ENCODE results near the gene PKM.

Gene PKM

DNA sequence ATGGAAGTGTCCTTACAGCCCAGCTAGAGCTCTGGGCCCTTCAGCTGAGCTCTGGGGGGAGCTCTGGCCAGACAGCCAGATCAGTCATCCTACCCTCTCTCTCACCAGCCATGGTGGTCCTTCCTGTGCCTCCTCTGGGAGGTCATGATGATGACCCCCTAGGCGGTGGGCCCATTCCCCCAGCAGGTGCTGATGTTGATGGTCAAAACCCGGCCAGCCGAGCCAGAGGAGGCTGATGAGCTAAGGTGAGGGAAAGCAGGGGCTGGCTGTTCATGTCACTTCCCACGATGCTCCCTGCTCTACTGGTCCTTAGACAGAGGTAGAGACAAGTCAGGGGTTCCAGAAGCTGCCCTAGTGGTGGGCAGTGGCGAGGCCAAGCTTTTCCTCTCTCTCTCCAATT, 68.4 kb downstream of the PKM start:
- no peak for FAIRE-seq
- no peak for DNase-seq (ENCODE audit: insufficient read length, low spot score)

DNA sequence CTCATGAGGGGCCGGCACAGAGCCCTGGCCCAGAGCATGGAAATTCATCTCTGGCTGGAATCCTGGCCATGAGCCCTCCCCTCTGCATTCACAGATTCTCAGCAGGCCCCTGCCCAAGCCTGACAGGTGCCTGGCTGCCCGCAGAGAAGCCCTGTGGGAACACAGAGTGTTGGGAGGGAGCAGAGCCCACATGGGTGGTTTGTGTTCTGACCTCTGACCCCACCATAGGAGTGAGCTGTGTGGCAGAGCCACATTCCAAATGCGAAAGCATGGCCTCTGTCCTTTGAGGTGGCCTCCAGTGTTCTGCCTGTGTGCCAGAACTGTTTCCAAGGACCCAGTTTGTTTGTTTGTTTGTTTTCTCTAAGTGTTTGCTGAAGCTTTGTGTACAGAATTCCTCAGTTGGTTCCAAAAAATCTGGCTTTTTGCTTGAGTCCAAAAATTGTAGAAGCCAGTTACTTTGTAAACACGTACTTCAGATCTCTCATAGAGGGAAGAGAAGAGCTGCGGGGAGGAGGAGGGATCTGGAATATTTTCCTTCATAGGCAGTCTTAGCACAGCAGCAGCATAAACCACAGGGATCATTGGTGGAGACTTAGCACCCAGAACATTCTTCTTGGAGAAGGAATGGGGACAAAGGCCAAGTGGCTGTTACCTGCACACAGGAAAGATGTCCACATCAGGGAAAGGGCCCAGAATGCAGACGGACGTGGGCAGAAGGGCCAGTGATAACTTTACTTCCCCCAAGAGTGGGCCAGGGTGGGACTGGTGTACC, 69.4 kb downstream of the PKM start:
- no peak for FAIRE-seq

DNA sequence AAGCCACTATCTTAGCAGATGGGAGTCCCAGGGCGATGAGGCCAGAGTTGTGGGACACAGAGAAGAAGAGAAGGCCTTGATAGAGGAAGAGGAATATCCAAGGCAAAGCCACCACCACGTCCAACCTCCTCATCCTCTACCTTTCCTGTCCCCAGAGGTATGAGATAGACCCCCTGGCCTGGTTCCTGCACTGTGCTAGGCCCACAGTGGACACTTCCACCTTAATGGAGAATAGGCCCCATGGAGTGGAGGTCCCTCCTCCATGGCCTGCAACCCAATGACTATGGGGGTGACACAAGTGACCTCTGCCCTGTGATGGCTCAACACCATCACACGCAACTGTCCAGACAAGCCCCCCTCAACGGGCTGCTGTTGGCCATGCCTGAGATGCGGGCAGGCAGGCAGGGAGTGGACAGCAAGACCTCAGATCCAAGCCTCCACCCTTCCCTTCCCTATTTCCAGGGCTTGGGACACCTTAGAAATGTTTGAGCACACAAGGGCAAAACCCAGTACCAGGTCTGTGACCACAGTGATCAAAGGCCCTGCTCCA, 70.2 kb downstream of the PKM start:
- DNase-seq (ENCODE audit: insufficient read length, low spot score), result no peak
- peak; percentile 54 for FAIRE-seq

More for the DNA sequence above, 69.4 kb downstream of the PKM start:
- DNase-seq (ENCODE audit: insufficient read length, low spot score), result no peak

DNA sequence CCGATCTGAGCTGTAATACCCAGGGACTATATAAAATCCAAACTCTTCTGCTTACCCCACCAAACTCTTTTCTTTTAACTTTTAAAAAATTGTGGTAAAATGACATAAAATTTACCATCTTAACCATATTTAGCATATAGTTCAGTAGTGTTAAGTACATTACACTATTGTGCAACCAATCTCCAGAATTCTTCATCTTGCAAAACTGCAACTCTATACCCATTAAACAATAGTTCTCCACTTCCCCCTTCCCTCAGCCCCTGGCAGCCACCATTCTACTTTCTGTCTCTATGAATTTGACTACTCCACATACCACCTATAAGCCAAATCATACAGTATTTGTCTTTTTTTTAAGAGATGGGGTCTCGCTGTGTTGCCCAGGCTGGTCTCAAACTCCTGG, 74.1 kb downstream of the PKM start:
- no peak for DNase-seq (ENCODE audit: insufficient read length, low spot score)
- no peak for FAIRE-seq

DNA sequence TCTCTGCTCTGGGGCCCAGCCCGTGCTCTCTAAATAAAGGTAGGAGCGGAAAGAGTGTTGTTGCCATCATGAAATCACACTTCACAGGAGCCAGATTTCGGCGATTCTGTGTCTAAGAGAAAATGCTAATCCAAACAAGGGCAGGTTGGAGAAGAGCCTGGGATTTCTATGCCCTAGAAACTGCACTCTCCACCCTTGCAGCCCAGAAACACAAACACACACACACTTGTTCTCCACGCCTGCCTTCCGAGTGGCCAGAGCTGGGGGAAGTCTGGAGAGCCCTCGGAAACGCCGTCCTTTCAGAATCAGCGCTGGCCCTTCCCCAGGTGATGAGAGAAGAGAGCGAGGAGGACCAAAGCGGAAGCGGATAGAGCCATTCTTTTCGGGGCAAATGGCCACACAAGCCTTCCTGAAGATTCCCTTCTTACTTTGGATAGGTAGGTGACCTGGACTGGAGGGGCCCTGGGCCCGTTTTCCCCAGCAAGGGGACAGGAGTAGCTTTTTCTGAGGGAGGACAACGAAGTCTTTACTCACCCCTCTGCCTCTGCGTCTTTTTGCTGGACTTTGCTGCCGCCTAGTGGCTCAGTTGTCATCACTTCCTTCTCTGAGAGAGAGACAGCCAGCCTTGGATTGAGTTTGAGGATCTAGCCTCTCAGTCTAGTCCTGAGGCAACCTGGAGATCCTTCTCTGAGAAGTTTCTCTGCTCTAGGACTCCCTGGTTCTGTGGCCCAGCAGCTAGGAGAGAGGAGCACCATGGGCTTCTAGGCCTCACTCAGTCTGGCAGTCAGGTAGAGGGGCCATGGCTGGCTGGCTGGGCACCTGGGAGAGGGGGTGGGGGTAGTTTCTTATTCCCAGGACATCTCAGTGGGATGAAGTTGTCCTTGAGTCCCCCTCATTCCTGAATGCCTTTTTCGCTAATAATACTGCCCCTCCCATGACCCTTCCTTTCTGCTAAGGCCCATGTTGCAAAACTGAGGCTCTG, 75.1 kb downstream of the PKM start:
- DNase-seq (ENCODE audit: insufficient read length, low spot score), result peak; percentile 93
- FAIRE-seq, result peak; percentile 98

DNA sequence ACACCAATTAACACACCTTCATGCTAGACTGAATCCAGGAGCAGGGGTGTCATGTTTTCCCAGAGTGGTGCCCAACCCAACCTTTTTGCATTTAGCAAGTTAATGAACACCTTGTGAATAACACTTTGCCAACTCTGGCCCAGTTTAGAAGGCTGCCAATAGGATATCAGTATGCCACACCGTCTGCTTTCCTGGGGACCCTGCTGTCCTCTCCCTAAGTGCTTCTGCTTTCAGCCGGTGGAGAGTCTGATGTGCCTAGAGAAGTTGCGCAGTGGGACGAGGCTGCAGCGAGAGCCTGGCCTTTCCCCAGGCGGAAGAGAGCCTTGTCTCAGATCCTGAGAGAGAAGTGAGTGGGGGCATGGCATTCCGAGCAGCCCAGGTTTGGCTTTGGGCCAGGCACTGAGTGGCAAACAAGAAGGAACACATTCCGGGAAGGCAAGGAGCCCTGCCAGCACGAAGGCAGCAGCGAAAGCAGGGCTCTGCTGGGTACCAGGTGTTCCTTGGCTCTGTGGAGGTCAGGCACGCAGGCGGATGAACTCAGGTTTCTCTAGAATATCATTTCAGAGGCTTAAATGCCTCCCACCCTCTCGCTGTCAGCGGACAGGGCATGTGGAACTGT, 75.9 kb downstream of the PKM start:
- FAIRE-seq (peak; percentile 79), DNase-seq (ENCODE audit: insufficient read length, low spot score) (peak; percentile 36)

DNA sequence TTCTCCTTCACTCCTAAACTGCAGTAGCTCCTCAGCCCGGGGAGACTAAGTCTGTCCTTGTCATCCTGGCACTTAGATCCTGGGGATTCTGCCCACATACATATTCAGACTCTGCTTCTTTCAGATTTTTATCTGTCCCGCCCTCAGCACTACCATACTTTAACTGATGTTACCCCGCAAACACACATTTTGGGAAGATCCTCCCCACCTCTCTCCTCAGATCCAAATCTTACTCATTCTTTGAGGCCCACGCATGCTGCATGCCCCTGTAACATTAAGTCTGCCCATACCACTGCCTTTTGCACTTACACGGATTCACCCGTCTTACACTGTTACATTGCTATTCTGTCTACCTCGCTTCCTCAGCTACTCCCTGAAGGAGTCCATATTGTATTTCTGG, 76.7 kb downstream of the PKM start:
- DNase-seq (ENCODE audit: insufficient read length, low spot score) (no peak), FAIRE-seq (no peak)

DNA sequence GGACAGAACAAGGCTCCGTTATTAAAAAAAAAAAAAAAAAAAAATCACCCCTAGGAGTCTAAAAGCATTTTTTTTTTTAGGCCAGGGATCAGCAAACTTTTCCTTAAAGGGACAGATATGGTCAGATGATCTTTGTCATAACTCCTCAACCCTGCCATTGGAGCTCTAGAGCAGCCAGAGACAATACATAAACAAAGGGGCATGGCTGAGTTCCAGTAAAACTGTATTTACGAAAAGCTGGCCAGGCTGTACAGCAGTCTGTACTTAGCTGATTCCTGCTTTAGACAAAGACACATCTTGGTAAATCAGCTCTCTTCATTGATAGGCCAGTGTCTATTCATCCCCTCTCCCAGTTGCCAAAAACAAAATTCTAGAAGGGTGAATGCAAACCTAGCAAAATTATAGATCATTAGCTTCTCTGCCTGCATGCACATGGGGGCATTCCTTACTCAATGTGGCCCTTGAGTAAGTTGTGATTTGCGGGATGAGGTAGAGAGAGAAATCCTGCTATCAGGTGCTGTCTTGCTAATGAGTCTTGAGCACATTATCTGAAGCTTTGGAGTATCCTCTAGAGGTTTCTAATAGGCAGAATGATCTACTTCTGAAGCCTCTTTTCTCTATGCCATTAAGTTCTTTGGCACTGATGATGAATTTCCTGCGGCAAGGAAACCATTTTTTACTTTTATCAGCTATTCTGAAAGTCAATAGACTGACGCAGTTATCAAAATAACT, 77.6 kb downstream of the PKM start:
- no peak for DNase-seq (ENCODE audit: insufficient read length, low spot score)

More for the DNA sequence above, 77.6 kb downstream of the PKM start:
- FAIRE-seq, result no peak

Data from HTR-8/SVneo (cell line).